Panc1 (cell line): ENCODE results near the gene ZKSCAN3.

Source experiments
- CTCF ChIP-seq: fragments of 450-650 bp; IDR thresholded peaks from 2 replicates; pipeline ENCODE4 v1.5.1; 2017; ENCODE audit warnings: mild to moderate bottlenecking
- POLR2AphosphoS5 ChIP-seq: IDR thresholded peaks from 2 replicates; pipeline ENCODE4 v1.6.1; 2012; ENCODE audit warnings: mild to moderate bottlenecking, low read depth, low read length, moderate library complexity
- TCF7L2 ChIP-seq: IDR thresholded peaks from 2 replicates; pipeline ENCODE4 v1.6.1; 2011; ENCODE audit warnings: mild to moderate bottlenecking, low read depth, low read length, inconsistent platforms

DNA sequence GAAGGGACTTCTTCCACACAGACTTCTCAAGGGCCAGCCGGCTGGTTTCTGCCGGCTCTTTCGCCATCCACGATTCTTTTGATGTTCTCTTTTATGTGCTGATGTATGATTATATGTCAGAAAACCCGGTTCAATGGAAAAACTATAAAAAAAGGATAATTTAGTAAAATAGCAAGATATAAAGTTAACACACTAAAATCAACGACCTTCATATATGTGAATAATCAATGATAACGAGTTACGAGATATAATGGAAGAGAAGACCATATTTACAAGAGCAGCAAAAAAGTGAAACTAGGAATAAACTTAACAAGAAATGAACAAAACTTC, 50.3 kb downstream of the ZKSCAN3 start:
- no peak for TF ChIP-seq CTCF
- TF ChIP-seq POLR2AphosphoS5, result no peak
- TF ChIP-seq TCF7L2, result no peak
